ENCODE measurements around the gene CLCN4. TPM values are rescaled to one million over a fixed set of nuclear protein-coding genes. Genes with fewer than 3 reads are reported as not detected.

Gene CLCN4
- 1.9 TPM for polyA plus RNA-seq
- long read RNA-seq, donor 1, result 0 reads
- long read RNA-seq, donor 2, result 0 reads
- long read RNA-seq, donor 3, result 0 reads
- long read RNA-seq, donor 4, result 0 reads
- long read RNA-seq, donor 5, result 0 reads
- long read RNA-seq, donor 6, result 0 reads
- long read RNA-seq, donor 7, result 0 reads
- long read RNA-seq, donor 8, result 0 reads
- long read RNA-seq, donor 9, result 0 reads
- long read RNA-seq, donor 10, full-length matches to known transcripts, result 1 of 1 reads
- long read RNA-seq, donor 10, partial matches to known transcripts, result 0 of 1 reads
- long read RNA-seq, donor 10, other reads (novel, unspliced or antisense), result 0 of 1 reads
- long read RNA-seq, donor 11, result 0 reads

GRCh38 chrX:10156199-10157031, at the start of gene CLCN4:
Gene CLCN4 (plus strand): TSS chrX:10156975. CDS start chrX:10185033, 28,058 bp downstream.
- H3K9me3 ChIP-seq (ENCODE audit: control insufficient read depth, low read depth, low read length), result no peaks in the 10 kb centered on the region
- H3K4me1 ChIP-seq (ENCODE audit: control insufficient read depth, insufficient read depth, low read length), result peaks cover 7% of the 10 kb centered on the region
- peak within 1 kb of the TSS; percentile 16 for H3K4me3 ChIP-seq (ENCODE audit: low read length)
- WGBS (ENCODE audit: insufficient coverage, low lambda C conversion rate), result no CpG with 5 or more reads among the region's 27 CpGs
- peaks cover 31% of the 10 kb centered on the region for H3K27me3 ChIP-seq (ENCODE audit: control insufficient read depth, insufficient read depth, low read length)
- H3K27ac ChIP-seq (ENCODE audit: low read length), result no peak within 1 kb of the TSS
- no peaks in the 10 kb centered on the region for H3K36me3 ChIP-seq (ENCODE audit: control insufficient read depth, insufficient read depth, low read length)
- DNase-seq, result peak in 1 of 2 donors; percentile 31

DNA sequence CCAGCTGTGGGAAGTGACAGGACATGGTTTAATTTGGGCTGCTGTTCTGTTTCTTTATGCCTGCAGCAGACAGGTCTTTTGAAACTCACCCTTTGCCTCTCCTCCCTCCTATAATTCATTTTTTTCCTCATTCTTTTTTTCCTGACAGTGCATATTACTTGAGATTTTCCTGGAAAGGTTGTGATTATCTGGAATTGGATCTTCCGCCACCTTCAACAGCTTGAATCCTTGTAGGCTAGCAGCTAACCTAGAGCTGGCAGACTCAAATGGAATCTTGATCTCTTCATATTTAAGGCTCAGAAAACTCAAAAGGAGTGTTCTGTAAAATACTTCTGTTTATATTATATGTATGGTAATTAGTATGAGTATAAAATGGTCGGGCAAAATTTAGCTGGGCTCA, 49.3 kb upstream of the CLCN4 start:
- no peak overlapping the region for H3K27ac ChIP-seq (ENCODE audit: low read length)
- no peaks in the 10 kb centered on the region for H3K4me1 ChIP-seq (ENCODE audit: control insufficient read depth, insufficient read depth, low read length)
- no peak overlapping the region for H3K4me3 ChIP-seq (ENCODE audit: low read length)
- no CpG with 5 or more reads among the region's 2 CpGs for WGBS (ENCODE audit: insufficient coverage, low lambda C conversion rate)
- DNase-seq, result no peak
- H3K36me3 ChIP-seq (ENCODE audit: control insufficient read depth, insufficient read depth, low read length), result peaks cover 2% of the 10 kb centered on the region
- no peaks in the 10 kb centered on the region for H3K27me3 ChIP-seq (ENCODE audit: control insufficient read depth, insufficient read depth, low read length)
- no peaks in the 10 kb centered on the region for H3K9me3 ChIP-seq (ENCODE audit: control insufficient read depth, low read depth, low read length)

- Histone ChIP-seq H3K27me3 (ENCODE audit: control insufficient read depth, insufficient read depth, low read length) (no peaks in the 10 kb centered on the region), H3K9me3 (ENCODE audit: control insufficient read depth, low read depth, low read length) (no peaks in the 10 kb centered on the region), H3K4me1 (ENCODE audit: control insufficient read depth, insufficient read depth, low read length) (no peaks in the 10 kb centered on the region), H3K27ac (ENCODE audit: low read length) (no peak overlapping the region), H3K36me3 (ENCODE audit: control insufficient read depth, insufficient read depth, low read length) (peaks cover 2% of the 10 kb centered on the region), H3K4me3 (ENCODE audit: low read length) (no peak overlapping the region)
- no CpG with 5 or more reads among the region's 9 CpGs for WGBS (ENCODE audit: insufficient coverage, low lambda C conversion rate)
- no peak for DNase-seq
Measured at GRCh38 chrX:10108288-10108687, 48.5 kb upstream of the CLCN4 start.

GRCh38 chrX:10109695-10110094, 47.1 kb upstream of the CLCN4 start:
- no CpG with 5 or more reads among the region's 27 CpGs for WGBS (ENCODE audit: insufficient coverage, low lambda C conversion rate)
- no peaks in the 10 kb centered on the region for H3K9me3 ChIP-seq (ENCODE audit: control insufficient read depth, low read depth, low read length)
- no peak for DNase-seq
- H3K27ac ChIP-seq (ENCODE audit: low read length), result no peak overlapping the region
- H3K27me3 ChIP-seq (ENCODE audit: control insufficient read depth, insufficient read depth, low read length), result no peaks in the 10 kb centered on the region
- no peak overlapping the region for H3K4me3 ChIP-seq (ENCODE audit: low read length)
- H3K4me1 ChIP-seq (ENCODE audit: control insufficient read depth, insufficient read depth, low read length), result no peaks in the 10 kb centered on the region
- peaks cover 2% of the 10 kb centered on the region for H3K36me3 ChIP-seq (ENCODE audit: control insufficient read depth, insufficient read depth, low read length)

- no CpG with 5 or more reads among the region's 16 CpGs for WGBS (ENCODE audit: insufficient coverage, low lambda C conversion rate)
- Histone ChIP-seq H3K36me3 (ENCODE audit: control insufficient read depth, insufficient read depth, low read length) (peaks cover 2% of the 10 kb centered on the region), H3K4me3 (ENCODE audit: low read length) (no peak overlapping the region), H3K4me1 (ENCODE audit: control insufficient read depth, insufficient read depth, low read length) (no peaks in the 10 kb centered on the region), H3K27ac (ENCODE audit: low read length) (no peak overlapping the region), H3K9me3 (ENCODE audit: control insufficient read depth, low read depth, low read length) (no peaks in the 10 kb centered on the region), H3K27me3 (ENCODE audit: control insufficient read depth, insufficient read depth, low read length) (no peaks in the 10 kb centered on the region)
- DNase-seq, result no peak
Measured at GRCh38 chrX:10110316-10110935, 46.3 kb upstream of the CLCN4 start.

DNA sequence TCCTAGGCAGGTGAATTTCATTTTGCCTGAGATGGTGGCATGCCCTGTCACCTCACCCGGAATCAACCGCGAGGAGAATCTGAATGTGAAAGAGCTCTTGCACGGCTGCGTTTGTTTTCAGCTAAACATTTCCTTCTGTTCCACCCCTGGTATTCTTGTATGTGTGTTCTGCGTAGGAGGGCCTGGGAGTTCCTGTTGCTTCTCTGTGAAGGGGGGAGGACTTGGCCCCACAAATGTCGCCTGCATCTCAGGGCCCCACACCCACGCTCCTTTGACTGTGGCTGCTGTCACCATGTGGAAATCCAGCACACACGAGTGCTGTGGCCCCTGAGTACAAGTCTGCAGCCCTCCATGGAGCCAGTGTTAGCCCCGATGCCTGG, 45.8 kb upstream of the CLCN4 start:
- no peak overlapping the region for H3K27ac ChIP-seq (ENCODE audit: low read length)
- no peak overlapping the region for H3K4me3 ChIP-seq (ENCODE audit: low read length)
- H3K4me1 ChIP-seq (ENCODE audit: control insufficient read depth, insufficient read depth, low read length), result no peaks in the 10 kb centered on the region
- WGBS (ENCODE audit: insufficient coverage, low lambda C conversion rate), result no CpG with 5 or more reads among the region's 10 CpGs
- no peaks in the 10 kb centered on the region for H3K27me3 ChIP-seq (ENCODE audit: control insufficient read depth, insufficient read depth, low read length)
- H3K9me3 ChIP-seq (ENCODE audit: control insufficient read depth, low read depth, low read length), result no peaks in the 10 kb centered on the region
- peaks cover 2% of the 10 kb centered on the region for H3K36me3 ChIP-seq (ENCODE audit: control insufficient read depth, insufficient read depth, low read length)
- DNase-seq, result no peak

DNA sequence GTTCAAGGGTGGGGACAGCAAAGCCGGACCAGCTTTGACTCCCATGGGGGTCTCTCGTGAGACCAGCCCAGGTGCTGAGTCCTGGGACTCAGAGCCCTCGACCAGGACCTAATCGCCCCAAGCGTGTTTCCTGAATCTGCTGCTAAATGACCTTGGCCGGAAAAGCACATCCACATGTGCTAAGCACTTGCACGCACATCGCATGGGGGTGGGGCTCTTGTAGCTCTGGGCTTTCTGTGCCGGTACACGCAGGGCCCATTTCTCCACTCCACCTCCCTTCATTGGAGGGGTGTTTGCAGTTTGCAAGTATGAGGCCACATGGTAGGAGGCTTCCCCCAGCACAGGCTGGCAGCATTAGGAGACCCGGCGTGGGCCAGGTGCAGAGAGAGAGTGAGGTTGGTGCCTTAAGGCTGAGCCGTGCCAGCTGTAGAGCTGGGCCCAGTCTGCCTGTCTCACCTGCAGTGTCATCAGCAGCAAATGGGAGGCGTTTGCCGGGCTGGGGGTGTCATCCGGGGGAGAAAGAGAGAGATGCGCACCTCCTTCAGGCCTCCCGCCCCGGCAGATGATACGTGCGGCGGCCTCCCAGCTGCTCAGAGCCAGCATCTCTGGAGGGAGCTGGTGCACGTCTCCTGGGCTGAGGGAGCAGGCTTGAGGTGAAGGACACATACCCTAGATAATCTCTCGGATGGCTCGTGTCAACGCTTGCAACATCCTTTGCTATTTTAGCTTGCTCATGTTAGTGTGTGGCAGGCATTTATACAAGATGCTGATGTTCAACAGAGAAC, 45.2 kb upstream of the CLCN4 start:
- WGBS (ENCODE audit: insufficient coverage, low lambda C conversion rate), result no CpG with 5 or more reads among the region's 26 CpGs
- no peak overlapping the region for H3K4me3 ChIP-seq (ENCODE audit: low read length)
- H3K27ac ChIP-seq (ENCODE audit: low read length), result no peak overlapping the region
- no peaks in the 10 kb centered on the region for H3K9me3 ChIP-seq (ENCODE audit: control insufficient read depth, low read depth, low read length)
- no peak for DNase-seq
- no peaks in the 10 kb centered on the region for H3K4me1 ChIP-seq (ENCODE audit: control insufficient read depth, insufficient read depth, low read length)
- peaks cover 2% of the 10 kb centered on the region for H3K36me3 ChIP-seq (ENCODE audit: control insufficient read depth, insufficient read depth, low read length)
- H3K27me3 ChIP-seq (ENCODE audit: control insufficient read depth, insufficient read depth, low read length), result no peaks in the 10 kb centered on the region

DNA sequence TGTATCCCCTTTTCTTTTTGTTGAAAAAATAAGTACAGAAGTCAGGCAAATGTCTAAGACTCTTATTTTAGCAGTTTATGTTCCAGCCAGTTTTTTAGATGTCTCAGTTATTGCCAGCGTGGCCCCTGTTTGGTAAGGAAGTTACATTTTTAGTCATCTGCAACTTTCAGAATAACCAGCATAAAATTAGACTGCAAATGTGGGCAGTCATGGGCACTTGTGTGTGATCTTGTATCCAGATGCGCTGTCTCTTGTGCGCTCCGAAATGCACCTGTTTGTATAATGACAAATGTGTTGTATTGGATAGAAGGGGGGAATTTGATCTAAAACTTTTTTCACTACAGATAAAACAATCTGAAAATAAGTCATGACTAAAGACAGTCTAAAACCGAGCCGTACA, 44.3 kb upstream of the CLCN4 start:
- no peak overlapping the region for H3K27ac ChIP-seq (ENCODE audit: low read length)
- DNase-seq, result no peak
- no peak overlapping the region for H3K4me3 ChIP-seq (ENCODE audit: low read length)
- no peaks in the 10 kb centered on the region for H3K4me1 ChIP-seq (ENCODE audit: control insufficient read depth, insufficient read depth, low read length)
- H3K27me3 ChIP-seq (ENCODE audit: control insufficient read depth, insufficient read depth, low read length), result no peaks in the 10 kb centered on the region
- H3K9me3 ChIP-seq (ENCODE audit: control insufficient read depth, low read depth, low read length), result peaks cover 7% of the 10 kb centered on the region
- peaks cover 4% of the 10 kb centered on the region for H3K36me3 ChIP-seq (ENCODE audit: control insufficient read depth, insufficient read depth, low read length)
- no CpG with 5 or more reads among the region's 6 CpGs for WGBS (ENCODE audit: insufficient coverage, low lambda C conversion rate)

- H3K27ac ChIP-seq (ENCODE audit: low read length), result no peak overlapping the region
- no peak overlapping the region for H3K4me3 ChIP-seq (ENCODE audit: low read length)
- H3K9me3 ChIP-seq (ENCODE audit: control insufficient read depth, low read depth, low read length), result peaks cover 19% of the 10 kb centered on the region
- no peaks in the 10 kb centered on the region for H3K4me1 ChIP-seq (ENCODE audit: control insufficient read depth, insufficient read depth, low read length)
- no peaks in the 10 kb centered on the region for H3K27me3 ChIP-seq (ENCODE audit: control insufficient read depth, insufficient read depth, low read length)
- no peak for DNase-seq
- H3K36me3 ChIP-seq (ENCODE audit: control insufficient read depth, insufficient read depth, low read length), result peaks cover 11% of the 10 kb centered on the region
- WGBS (ENCODE audit: insufficient coverage, low lambda C conversion rate), result no CpG with 5 or more reads among the region's 5 CpGs
Measured at GRCh38 chrX:10115082-10115481, 41.7 kb upstream of the CLCN4 start.

DNA sequence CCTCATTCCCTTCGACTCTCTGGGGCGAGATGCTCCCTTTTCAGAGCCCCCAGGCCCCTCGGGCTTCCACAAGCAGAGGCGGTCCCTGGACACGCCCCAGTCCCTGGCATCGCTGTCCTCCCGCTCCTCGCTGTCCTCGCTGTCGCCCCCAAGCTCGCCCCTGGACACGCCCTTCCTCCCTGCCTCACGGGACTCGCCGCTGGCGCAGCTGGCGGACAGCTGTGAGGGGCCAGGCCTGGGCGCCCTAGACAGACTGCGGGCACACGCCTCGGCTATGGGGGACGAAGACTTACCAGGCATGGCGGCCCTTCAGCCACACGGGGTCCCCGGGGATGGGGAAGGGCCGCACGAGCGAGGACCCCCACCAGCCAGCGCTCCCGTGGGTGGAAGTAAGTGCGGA, 39.5 kb upstream of the CLCN4 start:
- peaks cover 9% of the 10 kb centered on the region for H3K36me3 ChIP-seq (ENCODE audit: control insufficient read depth, insufficient read depth, low read length)
- no CpG with 5 or more reads among the region's 31 CpGs for WGBS (ENCODE audit: insufficient coverage, low lambda C conversion rate)
- no peaks in the 10 kb centered on the region for H3K27me3 ChIP-seq (ENCODE audit: control insufficient read depth, insufficient read depth, low read length)
- no peak for DNase-seq
- H3K4me1 ChIP-seq (ENCODE audit: control insufficient read depth, insufficient read depth, low read length), result no peaks in the 10 kb centered on the region
- peaks cover 23% of the 10 kb centered on the region for H3K9me3 ChIP-seq (ENCODE audit: control insufficient read depth, low read depth, low read length)
- no peak overlapping the region for H3K27ac ChIP-seq (ENCODE audit: low read length)
- no peak overlapping the region for H3K4me3 ChIP-seq (ENCODE audit: low read length)

Measured in large intestine (tissue), 12 donors.